Measurements from ENCODE around the gene FHIT.

DNA sequence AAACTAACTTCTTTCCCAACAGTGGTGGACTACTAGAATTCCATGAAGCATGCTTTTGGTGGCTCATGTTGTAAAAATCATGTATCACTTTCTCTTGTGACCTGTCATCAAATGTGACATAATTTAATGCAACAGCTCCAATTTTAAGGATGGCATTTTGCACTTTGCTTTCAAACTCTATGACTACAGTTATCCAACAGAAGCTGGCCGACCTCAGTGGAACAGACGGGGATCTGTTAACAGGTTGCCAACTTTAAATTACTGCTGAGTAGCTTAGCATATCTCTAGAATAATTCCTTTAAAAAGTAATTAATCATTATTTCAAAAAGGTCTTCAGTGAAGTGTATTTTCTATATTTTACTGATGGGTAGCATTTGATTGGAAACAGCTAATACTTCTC is 907.4 kb downstream of the FHIT start:
- TF ChIP-seq POLR2A (IDR thresholded peaks at IDR 0.05), result no peak
- TF ChIP-seq, protein P1, sequence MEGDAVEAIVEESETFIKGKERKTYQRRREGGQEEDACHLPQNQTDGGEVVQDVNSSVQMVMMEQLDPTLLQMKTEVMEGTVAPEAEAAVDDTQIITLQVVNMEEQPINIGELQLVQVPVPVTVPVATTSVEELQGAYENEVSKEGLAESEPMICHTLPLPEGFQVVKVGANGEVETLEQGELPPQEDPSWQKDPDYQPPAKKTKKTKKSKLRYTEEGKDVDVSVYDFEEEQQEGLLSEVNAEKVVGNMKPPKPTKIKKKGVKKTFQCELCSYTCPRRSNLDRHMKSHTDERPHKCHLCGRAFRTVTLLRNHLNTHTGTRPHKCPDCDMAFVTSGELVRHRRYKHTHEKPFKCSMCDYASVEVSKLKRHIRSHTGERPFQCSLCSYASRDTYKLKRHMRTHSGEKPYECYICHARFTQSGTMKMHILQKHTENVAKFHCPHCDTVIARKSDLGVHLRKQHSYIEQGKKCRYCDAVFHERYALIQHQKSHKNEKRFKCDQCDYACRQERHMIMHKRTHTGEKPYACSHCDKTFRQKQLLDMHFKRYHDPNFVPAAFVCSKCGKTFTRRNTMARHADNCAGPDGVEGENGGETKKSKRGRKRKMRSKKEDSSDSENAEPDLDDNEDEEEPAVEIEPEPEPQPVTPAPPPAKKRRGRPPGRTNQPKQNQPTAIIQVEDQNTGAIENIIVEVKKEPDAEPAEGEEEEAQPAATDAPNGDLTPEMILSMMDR (IDR thresholded peaks at IDR 0.05), result no peak
- TF ChIP-seq POLR2AphosphoS5 (IDR thresholded peaks at IDR 0.05), result no peak
- TF ChIP-seq EP300 (IDR thresholded peaks at IDR 0.05), result no peak
